ENCODE results near the gene NAT10.

NAT10 gene

DNA sequence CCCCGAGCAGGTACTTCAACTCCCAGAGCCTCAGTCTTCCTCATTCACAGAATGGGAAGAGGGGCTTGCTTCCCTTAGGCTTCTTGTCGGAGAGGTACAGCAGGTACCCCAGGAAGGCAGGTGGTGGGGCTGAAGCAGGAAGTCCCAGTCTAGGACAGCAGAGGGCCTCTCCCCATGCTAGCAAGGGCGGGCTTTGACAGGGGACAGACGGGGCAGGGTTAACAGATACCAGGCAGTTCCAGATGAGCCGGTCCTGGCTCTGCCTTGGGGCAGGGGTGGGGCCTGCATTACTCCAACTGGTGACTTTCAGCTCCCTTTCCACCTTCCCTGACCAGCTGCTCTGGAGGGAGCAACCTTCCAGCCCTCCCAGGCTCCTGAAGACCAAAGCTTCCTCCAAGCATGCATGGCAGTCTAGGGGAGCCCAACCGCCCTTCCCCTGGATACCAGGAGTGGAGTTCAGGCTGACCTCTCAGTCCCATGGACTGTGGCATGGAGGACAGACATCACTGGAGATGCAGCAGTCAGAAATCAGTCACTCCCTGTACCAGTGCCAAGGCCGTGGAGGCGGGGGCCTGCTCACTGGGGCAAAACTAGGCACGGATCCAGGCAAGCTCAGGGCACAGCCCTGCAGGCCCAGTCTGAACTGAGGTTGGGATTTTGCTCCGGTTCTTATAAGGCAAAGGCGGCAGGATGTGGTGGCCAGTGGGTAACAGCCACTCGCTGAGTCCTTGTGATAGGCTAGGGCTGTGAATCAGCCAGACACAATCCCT, 60.5 kb downstream of the NAT10 start:
- peak; percentile 72 for DNase-seq (ENCODE audit: low read depth)
- TF ChIP-seq, protein P1, sequence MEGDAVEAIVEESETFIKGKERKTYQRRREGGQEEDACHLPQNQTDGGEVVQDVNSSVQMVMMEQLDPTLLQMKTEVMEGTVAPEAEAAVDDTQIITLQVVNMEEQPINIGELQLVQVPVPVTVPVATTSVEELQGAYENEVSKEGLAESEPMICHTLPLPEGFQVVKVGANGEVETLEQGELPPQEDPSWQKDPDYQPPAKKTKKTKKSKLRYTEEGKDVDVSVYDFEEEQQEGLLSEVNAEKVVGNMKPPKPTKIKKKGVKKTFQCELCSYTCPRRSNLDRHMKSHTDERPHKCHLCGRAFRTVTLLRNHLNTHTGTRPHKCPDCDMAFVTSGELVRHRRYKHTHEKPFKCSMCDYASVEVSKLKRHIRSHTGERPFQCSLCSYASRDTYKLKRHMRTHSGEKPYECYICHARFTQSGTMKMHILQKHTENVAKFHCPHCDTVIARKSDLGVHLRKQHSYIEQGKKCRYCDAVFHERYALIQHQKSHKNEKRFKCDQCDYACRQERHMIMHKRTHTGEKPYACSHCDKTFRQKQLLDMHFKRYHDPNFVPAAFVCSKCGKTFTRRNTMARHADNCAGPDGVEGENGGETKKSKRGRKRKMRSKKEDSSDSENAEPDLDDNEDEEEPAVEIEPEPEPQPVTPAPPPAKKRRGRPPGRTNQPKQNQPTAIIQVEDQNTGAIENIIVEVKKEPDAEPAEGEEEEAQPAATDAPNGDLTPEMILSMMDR (IDR thresholded peaks at IDR 0.05; ENCODE audit: insufficient read depth, low read depth, low read length, missing control alignments) = no peak
- no peak overlapping the region for H3K4me3 ChIP-seq (ENCODE audit: low read length)

DNA sequence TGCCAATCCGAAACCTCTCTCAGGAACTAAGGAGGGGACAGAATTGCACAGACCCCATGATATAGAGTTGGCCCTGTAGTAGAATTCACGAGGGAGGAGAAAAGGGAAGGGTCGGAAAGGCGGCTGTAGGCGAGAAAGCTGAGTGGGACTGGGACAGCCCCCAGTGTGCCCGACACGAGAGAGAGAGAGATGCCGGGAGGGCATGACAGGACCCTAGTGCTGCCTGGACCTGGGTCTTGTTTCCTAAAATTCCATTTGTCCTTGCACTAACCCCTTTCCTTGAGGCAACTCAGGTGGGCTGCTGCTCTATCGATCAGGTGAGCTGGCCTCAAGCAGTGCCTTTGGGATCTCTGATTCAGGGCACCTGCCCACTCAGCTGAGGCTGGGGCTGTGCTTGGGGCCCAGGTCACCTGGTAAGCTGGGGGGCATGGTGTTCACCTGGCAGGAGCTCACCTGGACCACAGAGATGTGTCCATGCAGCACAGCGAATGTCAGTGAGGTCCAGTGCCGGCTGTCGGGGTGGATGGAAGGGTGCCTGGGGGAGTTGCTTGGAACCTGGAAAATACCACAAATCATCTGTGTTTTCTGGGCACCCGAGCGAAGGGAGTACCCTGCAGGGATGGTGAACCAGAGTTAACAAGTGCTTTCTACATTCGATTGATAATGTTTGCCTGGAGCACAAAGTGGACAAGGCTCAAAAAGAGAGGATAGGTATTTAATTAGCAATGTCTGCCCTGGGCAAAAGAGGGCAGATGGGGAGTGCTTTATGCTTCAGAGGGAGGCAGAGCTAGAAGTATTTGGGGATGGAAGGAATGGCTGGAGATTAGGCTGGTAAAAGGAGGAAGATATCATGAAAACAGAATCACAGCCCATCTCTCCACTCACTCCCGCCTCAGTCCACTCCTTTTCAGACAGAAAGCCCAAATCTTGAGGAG, 61.6 kb downstream of the NAT10 start:
- H3K4me3 ChIP-seq (ENCODE audit: low read length) = no peak overlapping the region
- TF ChIP-seq, protein P1 (IDR thresholded peaks at IDR 0.05; ENCODE audit: insufficient read depth, low read depth, low read length, missing control alignments) = no peak
- no peak for DNase-seq (ENCODE audit: low read depth)

DNA sequence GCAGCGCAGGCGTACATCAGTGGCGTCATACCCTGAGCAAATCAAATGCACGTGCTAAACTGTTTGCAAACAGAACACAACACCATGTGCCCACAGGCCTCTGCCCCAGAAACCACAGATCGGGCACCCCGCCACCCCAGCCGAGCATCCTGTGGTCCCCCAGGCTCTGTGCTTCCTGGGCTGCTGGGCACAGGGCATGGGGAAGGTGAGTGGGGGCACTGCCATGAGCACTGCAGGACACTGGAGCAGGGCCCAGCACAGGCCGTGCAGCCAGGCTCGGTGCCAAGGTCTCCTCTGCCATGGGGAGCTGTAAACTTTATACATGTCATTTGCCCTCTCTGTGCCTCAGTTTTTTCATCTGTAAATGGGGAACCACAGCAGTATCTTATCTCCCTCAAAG, 62.5 kb downstream of the NAT10 start:
- TF ChIP-seq, protein P1 (IDR thresholded peaks at IDR 0.05; ENCODE audit: insufficient read depth, low read depth, low read length, missing control alignments) = no peak

DNA sequence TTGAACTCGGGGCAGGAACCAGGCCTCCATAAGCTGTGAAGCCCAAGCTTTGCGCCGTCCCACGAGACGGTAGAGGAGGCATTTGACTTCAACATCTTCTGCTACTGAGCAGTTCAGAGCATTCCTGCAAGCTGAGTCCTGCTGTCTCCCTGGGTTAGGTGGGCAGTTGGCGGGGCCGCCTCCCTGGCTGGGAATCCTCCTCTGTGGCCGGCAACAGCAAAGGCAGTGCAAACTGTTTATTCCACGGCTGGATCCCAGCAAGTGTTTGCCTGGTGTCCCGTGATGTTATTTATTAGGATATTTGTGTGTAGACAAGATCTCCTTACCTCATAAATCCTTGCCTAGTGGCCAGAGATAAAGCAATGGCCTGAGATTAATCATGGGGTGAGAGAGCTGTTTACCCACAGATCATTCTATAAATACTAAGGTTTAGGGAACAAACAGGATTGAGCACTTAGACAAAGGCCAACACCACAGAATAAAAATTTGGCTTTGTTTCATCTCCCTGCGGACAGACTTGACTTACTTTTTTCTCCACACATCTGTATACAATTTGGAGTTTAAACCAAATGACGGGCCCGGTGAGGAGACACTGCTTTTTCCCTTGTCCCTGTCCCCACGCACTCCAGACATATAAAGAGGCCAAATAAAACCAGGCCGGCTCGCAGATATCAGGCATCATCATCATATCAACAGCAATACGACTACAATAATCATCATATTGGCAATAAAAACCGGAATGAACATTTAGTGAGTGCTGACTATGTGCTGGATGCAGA, 63.4 kb downstream of the NAT10 start:
- TF ChIP-seq, protein P1 (IDR thresholded peaks at IDR 0.05; ENCODE audit: insufficient read depth, low read depth, low read length, missing control alignments) = no peak
- no peak overlapping the region for H3K4me3 ChIP-seq (ENCODE audit: low read length)
- DNase-seq (ENCODE audit: low read depth) = no peak

More for the DNA sequence above, 62.5 kb downstream of the NAT10 start:
- DNase-seq (ENCODE audit: low read depth) = no peak
- no peak overlapping the region for H3K4me3 ChIP-seq (ENCODE audit: low read length)

DNA sequence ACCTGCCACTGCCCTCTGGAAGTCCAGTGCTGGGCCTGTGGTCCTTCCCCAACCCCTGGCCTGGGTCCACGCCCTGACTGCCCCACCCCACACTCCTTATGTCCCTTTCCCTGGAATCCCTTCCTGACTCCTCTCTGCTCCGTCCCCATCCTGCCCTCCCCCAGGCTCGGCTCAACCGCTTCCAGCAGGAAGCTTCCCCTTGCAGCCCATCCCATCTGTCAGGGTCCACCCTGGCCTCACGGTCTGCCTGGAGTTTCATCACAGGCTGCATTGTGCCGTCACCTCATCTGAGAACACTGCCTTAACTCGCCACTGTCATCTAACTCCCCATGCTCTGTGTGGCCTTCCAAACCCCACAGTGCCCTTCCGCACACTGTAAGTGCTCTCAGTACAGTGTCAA, 64.3 kb downstream of the NAT10 start:
- no peak overlapping the region for H3K4me3 ChIP-seq (ENCODE audit: low read length)
- no peak for DNase-seq (ENCODE audit: low read depth)
- TF ChIP-seq, protein P1 (IDR thresholded peaks at IDR 0.05; ENCODE audit: insufficient read depth, low read depth, low read length, missing control alignments) = no peak

DNA sequence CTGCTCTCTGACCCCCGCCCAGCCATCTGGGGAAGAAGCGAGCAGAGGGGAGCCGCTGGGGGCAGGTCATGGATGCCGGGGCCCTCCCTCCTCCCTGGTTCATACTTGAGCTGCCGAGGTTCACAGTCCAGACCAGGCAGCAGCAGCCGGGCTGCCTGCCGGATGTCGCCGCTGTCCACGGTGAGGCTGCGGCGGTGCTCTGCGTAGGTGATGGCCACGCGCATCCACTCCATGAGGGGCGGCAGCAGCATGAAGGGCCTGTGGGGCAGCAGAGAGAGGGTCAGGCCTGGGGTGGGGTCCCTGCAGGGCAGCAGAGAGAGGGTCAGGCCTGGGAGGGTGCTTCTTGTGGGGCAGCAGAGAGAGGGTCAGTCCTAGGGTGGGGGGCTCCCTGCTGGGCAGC, 67.6 kb downstream of the NAT10 start:
- TF ChIP-seq, protein P1 (IDR thresholded peaks at IDR 0.05; ENCODE audit: insufficient read depth, low read depth, low read length, missing control alignments) = no peak
- H3K4me3 ChIP-seq (ENCODE audit: low read length) = no peak overlapping the region
- DNase-seq (ENCODE audit: low read depth) = no peak
